CD14-positive monocyte (primary cell): ENCODE measurements around the gene UBLCP1. TPM values are rescaled to one million over a fixed set of nuclear protein-coding genes. Genes with fewer than 3 reads are reported as not detected.

Source experiments
- DNase-seq, 3 donors: peaks; one replicate each; pipeline ENCODE4 v3.0.0-alpha.2; 2011 to 2022
- H2AFZ ChIP-seq: 2 replicates; pipeline ENCODE4 v1.6.0; 2012; ENCODE audit warnings: mild to moderate bottlenecking, low read depth, low read length, inconsistent platforms; ENCODE audit not compliant: insufficient read depth, poor library complexity, severe bottlenecking
- H3K27ac ChIP-seq, 2 donors: 1 replicate in 1 of 2; 2 replicates in 1 of 2; pipeline ENCODE4 v1.5.1; 2012 to 2013; ENCODE audit warnings: low read length in 2 of 2, control low read depth in 1 of 2, inconsistent platforms in 1 of 2, low read depth in 1 of 2, mild to moderate bottlenecking in 1 of 2
- H3K27me3 ChIP-seq, 2 donors: one replicate each; pipeline versions ENCODE4 v1.6.0 to v1.6.1; 2011 to 2013; ENCODE audit warnings: low read length in 2 of 2; ENCODE audit not compliant: control insufficient read depth in 2 of 2, insufficient read depth in 2 of 2
- H3K36me3 ChIP-seq, 2 donors: replicated peaks in 1 of 2; 1 replicate in 1 of 2; 2 replicates in 1 of 2; pipeline versions ENCODE4 v1.5.1 to v1.6.1; 2012 to 2013; ENCODE audit warnings: low read length in 2 of 2, control low read depth in 1 of 2, inconsistent platforms in 1 of 2, mild to moderate bottlenecking in 1 of 2; ENCODE audit not compliant: insufficient read depth in 2 of 2, control insufficient read depth in 1 of 2
- H3K4me1 ChIP-seq, 2 donors: 1 replicate in 1 of 2; 2 replicates in 1 of 2; pipeline versions ENCODE4 v1.5.1 to v1.6.1; 2012 to 2013; ENCODE audit warnings: low read length in 2 of 2, control low read depth in 1 of 2, inconsistent platforms in 1 of 2, mild to moderate bottlenecking in 1 of 2, moderate library complexity in 1 of 2; ENCODE audit not compliant: insufficient read depth in 2 of 2, control insufficient read depth in 1 of 2
- H3K4me2 ChIP-seq: replicated peaks from 2 replicates; pipeline ENCODE3; 2012; ENCODE audit warnings: low read length, moderate library complexity, mild to moderate bottlenecking; ENCODE audit not compliant: poor library complexity, severe bottlenecking; ENCODE audit errors: extremely low read depth
- H3K4me3 ChIP-seq, 3 experiments: fragments of 200-600 bp in 1 of 3; sonication (generic) in 1 of 3; replicated peaks in 1 of 3; 1 replicate in 2 of 3; 2 replicates in 1 of 3; pipeline ENCODE4 v1.5.1; 2011 to 2013; ENCODE audit warnings: low read length in 3 of 3, mild to moderate bottlenecking in 3 of 3, control low read depth in 2 of 3, low read depth in 2 of 3, inconsistent platforms in 1 of 3, moderate library complexity in 1 of 3
- H3K79me2 ChIP-seq: 2 replicates; pipeline ENCODE4 v1.6.0; 2012; ENCODE audit warnings: mild to moderate bottlenecking, control low read depth, inconsistent platforms, low read length, moderate library complexity; ENCODE audit not compliant: insufficient read depth
- H3K9ac ChIP-seq: 2 replicates; pipeline ENCODE4 v1.6.0; 2017; ENCODE audit warnings: low read length, mild to moderate bottlenecking; ENCODE audit not compliant: insufficient read depth, poor library complexity, severe bottlenecking
- H3K9me3 ChIP-seq, 2 donors: replicated peaks in 1 of 2; 1 replicate in 1 of 2; 2 replicates in 1 of 2; pipeline versions ENCODE4 v1.5.1 to v1.6.1; 2012 to 2013; ENCODE audit warnings: low read length in 2 of 2, control low read depth in 1 of 2; ENCODE audit not compliant: control insufficient read depth in 1 of 2, insufficient read depth in 1 of 2
- H4K20me1 ChIP-seq: 2 replicates; pipeline ENCODE4 v1.6.0; 2012; ENCODE audit warnings: mild to moderate bottlenecking, low read length, control low read depth, moderate library complexity; ENCODE audit not compliant: insufficient read depth
- H3K27ac Mint-ChIP-seq, 7 donors: one replicate each; pipeline ENCODE4 v1.8.0; 2020; ENCODE audit warnings: mild to moderate bottlenecking in 7 of 7, mixed read lengths in 7 of 7, moderate library complexity in 6 of 7, inconsistent platforms in 2 of 7
- H3K27me3 Mint-ChIP-seq, 3 donors: one replicate each; pipeline ENCODE4 v1.8.0; 2021 to 2022; ENCODE audit warnings: low read depth in 3 of 3, mild to moderate bottlenecking in 3 of 3, mixed read lengths in 3 of 3, moderate library complexity in 3 of 3, inconsistent platforms in 1 of 3
- H3K36me3 Mint-ChIP-seq, 2 donors: one replicate each; pipeline ENCODE4 v1.8.0; 2020; ENCODE audit warnings: mixed read lengths in 2 of 2, inconsistent platforms in 1 of 2, mild to moderate bottlenecking in 1 of 2
- H3K4me1 Mint-ChIP-seq: one replicate; pipeline ENCODE4 v1.8.0; 2020; ENCODE audit warnings: mild to moderate bottlenecking, mixed read lengths
- H3K4me3 Mint-ChIP-seq, 2 donors: one replicate each; pipeline ENCODE4 v1.8.0; 2020; ENCODE audit warnings: mild to moderate bottlenecking in 2 of 2, mixed read lengths in 2 of 2, moderate library complexity in 1 of 2
- H3K9me3 Mint-ChIP-seq, 7 donors: one replicate each; pipeline ENCODE4 v1.8.0; 2020 to 2022; ENCODE audit warnings: mixed read lengths in 7 of 7, mild to moderate bottlenecking in 6 of 7, moderate library complexity in 6 of 7, inconsistent platforms in 2 of 7
- CTCF ChIP-seq: fragments of 200-600 bp; IDR thresholded peaks from one replicate; pipeline ENCODE4 v1.8.0; 2022; ENCODE audit warnings: antibody characterized with exemption, mild to moderate bottlenecking
- WGBS: methylation state at CpG from one replicate; pipeline ENCODE4 v1.1.5; 2013; ENCODE audit warnings: missing lambda C conversion rate; ENCODE audit not compliant: insufficient coverage; 5-methylcytosine and 5-hydroxymethylcytosine counted together
- intact Hi-C, 2 donors: fragments of 100-400 bp; cut with micrococcal nuclease; formaldehyde crosslinking; loops; one replicate each; pipeline versions ENCODE4 v1.15.0 to v1.15.1; 2023
- polyA plus RNA-seq, 3 donors: library from polyadenylated mRNA; depleted of rRNA in 1 of 3; unstranded in 2 of 3; stranded (reverse) in 1 of 3; fragments of 300-500 nt in 2 of 3; fragments of >200 nt in 1 of 3; fragmentation: Illumina TruSeq in 2 of 3; gene quantifications; 1 replicate in 2 of 3; 2 replicates in 1 of 3; pipeline ENCODE4 v1.2.3, GENCODE V29; 2012 to 2021

The UBLCP1 gene
- polyA plus RNA-seq, 3 donors = 8.8 to 31.5 (median 22.7) TPM

GRCh38 chr5:159217236-159217635 is 45.9 kb upstream of the UBLCP1 start:
- Histone ChIP-seq H3K4me2 (no peak overlapping the region), H3K27me3 (no peaks in the 10 kb centered on the region), H3K9ac (no peak overlapping the region), H3K9me3 (no peaks in the 10 kb centered on the region), H2AFZ (no peak overlapping the region), H3K27ac (no peak overlapping the region), H3K79me2 (no peaks in the 10 kb centered on the region), H3K36me3 (no peaks in the 10 kb centered on the region), H3K4me3 (no peak overlapping the region), H4K20me1 (no peaks in the 10 kb centered on the region), H3K4me1 (peaks cover 0 to 1% of the 10 kb centered on the region in 2 donors)
- H3K36me3 Mint-ChIP-seq = no peaks in the 10 kb centered on the region
- no peak for TF ChIP-seq CTCF
- peaks cover 11% of the 10 kb centered on the region for H3K4me1 Mint-ChIP-seq
- intact Hi-C loops = no loop called here
- H3K9me3 Mint-ChIP-seq = peaks cover 0 to 3% (median 0%) of the 10 kb centered on the region in 7 donors
- no CpG with 5 or more reads among the region's 2 CpGs for WGBS
- DNase-seq = no peak
- H3K27ac Mint-ChIP-seq = no peak overlapping the region
- no peak overlapping the region for H3K4me3 Mint-ChIP-seq
- H3K27me3 Mint-ChIP-seq = peaks cover 0 to 2% (median 1%) of the 10 kb centered on the region in 3 donors

- Histone ChIP-seq H3K9me3 (no peaks in the 10 kb centered on the region), H3K9ac (no peak overlapping the region), H3K4me3 (no peak overlapping the region), H3K27ac (no peak overlapping the region), H3K79me2 (no peaks in the 10 kb centered on the region), H3K27me3 (no peaks in the 10 kb centered on the region), H3K4me1 (no peaks in the 10 kb centered on the region), H3K36me3 (no peaks in the 10 kb centered on the region), H2AFZ (no peak overlapping the region), H4K20me1 (no peaks in the 10 kb centered on the region), H3K4me2 (no peak overlapping the region)
- no peak for TF ChIP-seq CTCF
- Mint-ChIP-seq H3K4me3 (no peak overlapping the region), H3K4me1 (no peaks in the 10 kb centered on the region), H3K9me3 (peaks cover 0 to 3% (median 0%) of the 10 kb centered on the region in 7 donors), H3K27ac (peak overlapping the region in 1 of 7 donors; percentile 9), H3K36me3 (no peaks in the 10 kb centered on the region), H3K27me3 (peaks cover 0 to 2% (median 0%) of the 10 kb centered on the region in 3 donors)
- WGBS = 67% methylated on average over 1 of the region's 2 CpGs
- intact Hi-C loops = no loop called here
- no peak for DNase-seq
Measured at GRCh38 chr5:159218595-159219023, 44.5 kb upstream of the UBLCP1 start.
